Measurements from ENCODE around the gene CCND1.

CCND1 gene

DNA sequence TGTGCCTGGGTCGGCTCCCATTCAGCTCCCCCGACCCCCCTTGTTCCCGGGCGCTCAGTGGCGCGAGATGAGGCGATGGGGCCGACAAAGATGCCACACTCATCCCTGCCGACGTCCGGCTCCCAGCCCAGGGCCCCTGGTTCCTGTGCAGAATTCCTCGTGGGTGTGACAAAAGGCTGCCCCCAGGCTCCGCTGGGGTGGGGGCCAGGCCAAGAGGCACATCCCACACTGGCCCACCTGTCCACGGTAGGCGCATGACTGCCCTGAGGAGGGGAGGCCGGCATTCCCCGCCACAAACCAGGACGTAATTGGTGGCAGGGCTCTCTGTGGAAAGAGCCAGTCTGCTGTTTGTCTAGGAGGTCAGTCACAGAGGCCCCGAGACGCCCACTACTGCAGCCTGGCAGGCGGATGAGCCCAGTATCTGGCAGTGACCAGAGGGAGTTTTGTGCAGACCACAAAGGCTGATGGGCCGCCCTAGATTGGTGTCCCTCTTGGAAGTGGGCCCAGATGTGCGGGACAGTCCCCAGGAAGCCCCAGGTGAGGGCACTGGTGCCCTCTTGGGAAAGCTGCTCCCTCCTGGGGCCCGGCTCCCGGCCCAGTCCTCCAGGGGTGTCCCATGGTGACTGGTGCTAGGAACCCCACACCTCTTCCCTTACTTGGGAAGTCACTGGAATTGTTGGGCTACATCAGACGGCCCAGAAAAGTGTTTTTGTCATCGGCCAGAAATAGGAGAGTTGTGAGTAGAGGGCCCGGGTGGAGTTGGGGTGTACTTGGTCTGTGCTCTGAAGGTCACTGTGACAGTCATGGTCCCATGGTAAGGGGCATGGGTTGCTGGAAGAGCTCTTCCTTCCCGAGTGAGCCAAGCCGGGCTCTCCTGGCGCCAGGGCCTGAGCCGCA lies 5.8 kb downstream of the CCND1 start:
- no peak overlapping the region for H2AFZ ChIP-seq (ENCODE audit: low read depth)
- H3K79me2 ChIP-seq (ENCODE audit: insufficient read depth, low read depth): no peaks in the 10 kb centered on the region
- no peak overlapping the region for H3K4me3 ChIP-seq (IDR thresholded peaks at IDR 0.05; ENCODE audit: insufficient read depth, low read depth, low read length)
- H3K27ac ChIP-seq: no peak overlapping the region
- TF ChIP-seq CTCF (conservative IDR thresholded peaks at IDR 0.05; ENCODE audit: low read depth, low read length): no peak
- H3K36me3 ChIP-seq (ENCODE audit: insufficient read depth): no peaks in the 10 kb centered on the region
- H4K20me1 ChIP-seq (ENCODE audit: insufficient read depth): no peaks in the 10 kb centered on the region
- no peak overlapping the region for H3K9ac ChIP-seq
- H3K27me3 ChIP-seq (ENCODE audit: insufficient read depth, low read depth): peaks cover 55% of the 10 kb centered on the region
- no peaks in the 10 kb centered on the region for H3K4me1 ChIP-seq (ENCODE audit: low read depth, poor library complexity, severe bottlenecking)
- no peak overlapping the region for H3K4me2 ChIP-seq

DNA sequence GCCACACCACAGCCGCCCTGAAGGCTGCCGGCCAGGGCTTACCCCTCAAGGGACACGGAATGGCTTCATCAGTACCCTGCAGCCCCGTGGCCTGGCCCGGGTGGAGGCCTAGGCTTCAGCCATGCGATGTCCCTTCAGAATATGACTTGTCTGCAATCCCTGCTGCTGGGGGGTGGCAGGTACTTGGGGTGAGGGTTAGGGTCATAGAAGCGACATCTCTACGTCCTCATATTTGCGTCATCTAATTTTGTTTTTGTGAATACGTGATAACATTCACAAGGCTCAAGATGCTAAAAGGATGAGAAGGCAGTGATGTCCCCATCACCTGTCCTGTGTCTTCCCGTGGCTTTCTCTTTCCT lies 6.4 kb downstream of the CCND1 start:
- H3K27ac ChIP-seq: no peak overlapping the region
- no peak for TF ChIP-seq CTCF (conservative IDR thresholded peaks at IDR 0.05; ENCODE audit: low read depth, low read length)
- no peak overlapping the region for H3K9ac ChIP-seq
- no peak overlapping the region for H3K4me3 ChIP-seq (IDR thresholded peaks at IDR 0.05; ENCODE audit: insufficient read depth, low read depth, low read length)
- H3K4me1 ChIP-seq (ENCODE audit: low read depth, poor library complexity, severe bottlenecking): no peaks in the 10 kb centered on the region
- H3K79me2 ChIP-seq (ENCODE audit: insufficient read depth, low read depth): no peaks in the 10 kb centered on the region
- H4K20me1 ChIP-seq (ENCODE audit: insufficient read depth): no peaks in the 10 kb centered on the region
- H3K4me2 ChIP-seq: no peak overlapping the region
- H3K27me3 ChIP-seq (ENCODE audit: insufficient read depth, low read depth): peaks cover 55% of the 10 kb centered on the region
- no peaks in the 10 kb centered on the region for H3K36me3 ChIP-seq (ENCODE audit: insufficient read depth)
- no peak overlapping the region for H2AFZ ChIP-seq (ENCODE audit: low read depth)

GRCh38 chr11:69647761-69648497 lies 7.0 kb downstream of the CCND1 start:
- no peak overlapping the region for H3K9ac ChIP-seq
- H3K79me2 ChIP-seq (ENCODE audit: insufficient read depth, low read depth): no peaks in the 10 kb centered on the region
- no peaks in the 10 kb centered on the region for H3K4me1 ChIP-seq (ENCODE audit: low read depth, poor library complexity, severe bottlenecking)
- no peak overlapping the region for H3K27ac ChIP-seq
- H3K4me3 ChIP-seq (IDR thresholded peaks at IDR 0.05; ENCODE audit: insufficient read depth, low read depth, low read length): no peak overlapping the region
- H4K20me1 ChIP-seq (ENCODE audit: insufficient read depth): no peaks in the 10 kb centered on the region
- H3K4me2 ChIP-seq: no peak overlapping the region
- peaks cover 57% of the 10 kb centered on the region for H3K27me3 ChIP-seq (ENCODE audit: insufficient read depth, low read depth)
- TF ChIP-seq CTCF (conservative IDR thresholded peaks at IDR 0.05; ENCODE audit: low read depth, low read length): no peak
- H2AFZ ChIP-seq (ENCODE audit: low read depth): no peak overlapping the region
- no peaks in the 10 kb centered on the region for H3K36me3 ChIP-seq (ENCODE audit: insufficient read depth)

GRCh38 chr11:69648679-69649575 lies 8.0 kb downstream of the CCND1 start:
- Histone ChIP-seq H3K36me3 (ENCODE audit: insufficient read depth) (no peaks in the 10 kb centered on the region), H3K27me3 (ENCODE audit: insufficient read depth, low read depth) (peaks cover 58% of the 10 kb centered on the region), H3K79me2 (ENCODE audit: insufficient read depth, low read depth) (no peaks in the 10 kb centered on the region), H3K9ac (no peak overlapping the region), H3K4me2 (no peak overlapping the region), H3K4me1 (ENCODE audit: low read depth, poor library complexity, severe bottlenecking) (no peaks in the 10 kb centered on the region), H3K27ac (no peak overlapping the region), H4K20me1 (ENCODE audit: insufficient read depth) (no peaks in the 10 kb centered on the region), H3K4me3 (IDR thresholded peaks at IDR 0.05; ENCODE audit: insufficient read depth, low read depth, low read length) (no peak overlapping the region), H2AFZ (ENCODE audit: low read depth) (no peak overlapping the region)
- no peak for TF ChIP-seq CTCF (conservative IDR thresholded peaks at IDR 0.05; ENCODE audit: low read depth, low read length)

All from KMS-11 (cell line).